Anterior cingulate cortex (tissue), 58 donors: ENCODE data around the gene ACVR2B.
A peak's percentile ranks its signal among the peaks of the same experiment; 100 is the strongest.
"Not testable (repeated sequence)": the region's sequence is repeated elsewhere in the genome, so short reads cannot be mapped to it uniquely, and the experiment has no call there.

ENCODE experiments used
- DNase-seq, 58 donors: peaks; one replicate each; lab custom pipeline; 2025; lab: John Stamatoyannopoulos, UW

The ACVR2B gene

GRCh38 chr3:38453075-38453912 is at the start of gene ACVR2B:
Gene ACVR2B (plus strand): TSS chr3:38453890. CDS start chr3:38454323, 433 bp downstream.
- DNase-seq: peak in 57 of 58 donors; percentile 26 to 90 (median 81)

DNA sequence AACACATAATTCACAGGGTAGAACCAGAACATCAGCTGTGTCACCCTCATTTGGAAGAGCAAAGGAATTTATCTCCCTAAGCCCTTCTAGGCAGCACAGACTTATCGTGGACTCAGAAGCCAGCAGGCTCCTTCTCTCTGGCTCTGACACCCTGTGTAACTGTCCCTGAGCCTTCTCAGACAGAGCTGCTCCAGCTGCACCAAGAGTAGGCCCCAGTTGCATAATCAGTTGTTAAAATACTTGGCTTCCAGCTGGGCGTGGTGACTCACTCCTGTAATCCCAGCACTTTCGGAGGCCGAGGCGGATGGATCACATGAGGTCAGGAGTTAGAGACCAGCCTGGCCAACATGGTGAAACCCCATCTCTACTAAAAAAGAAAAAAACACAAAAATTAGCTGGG is 49.4 kb upstream of the ACVR2B start:
- no peak for DNase-seq

DNA sequence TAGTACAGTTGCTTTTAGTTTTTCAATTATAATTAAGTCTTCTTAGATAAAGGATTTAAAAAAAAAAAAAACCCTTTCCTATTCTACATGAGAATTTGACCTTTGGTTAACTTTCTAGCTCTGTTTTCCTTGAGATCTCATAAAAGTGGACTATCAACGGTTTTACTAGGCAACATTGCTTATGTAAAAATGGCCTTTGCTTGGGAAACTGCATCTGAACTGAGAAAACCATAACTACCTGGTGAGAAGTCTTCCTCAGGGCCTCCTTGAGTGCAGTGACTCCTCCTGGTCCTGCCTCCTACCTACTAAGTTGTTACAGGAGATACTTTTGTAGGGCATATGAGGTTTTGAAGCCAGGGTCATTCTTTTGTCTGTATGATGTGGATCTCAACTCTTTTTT is 42.1 kb upstream of the ACVR2B start:
- no peak for DNase-seq

DNA sequence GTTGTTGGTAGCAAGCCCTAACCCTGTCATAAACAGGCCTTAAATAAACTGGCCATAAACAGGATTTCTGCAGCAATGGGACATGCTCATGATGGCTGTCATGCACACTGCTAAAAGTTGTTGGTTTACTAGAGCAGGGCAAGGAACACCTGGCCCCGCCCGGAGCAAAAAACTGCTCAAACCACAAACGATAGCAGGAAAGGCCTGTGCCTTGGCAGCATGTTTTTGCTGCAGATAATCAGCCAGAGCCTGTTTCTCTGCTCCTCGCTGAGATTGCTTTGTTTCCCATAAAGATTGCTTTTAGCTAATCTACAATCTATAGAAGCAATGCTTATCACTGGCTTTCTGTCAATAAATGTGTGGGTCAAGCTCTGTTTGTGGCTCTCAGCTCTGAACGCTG is 32.9 kb upstream of the ACVR2B start:
- DNase-seq: not testable (repeated sequence)

GRCh38 chr3:38421679-38422336 is 31.9 kb upstream of the ACVR2B start:
- DNase-seq: no peak

DNA sequence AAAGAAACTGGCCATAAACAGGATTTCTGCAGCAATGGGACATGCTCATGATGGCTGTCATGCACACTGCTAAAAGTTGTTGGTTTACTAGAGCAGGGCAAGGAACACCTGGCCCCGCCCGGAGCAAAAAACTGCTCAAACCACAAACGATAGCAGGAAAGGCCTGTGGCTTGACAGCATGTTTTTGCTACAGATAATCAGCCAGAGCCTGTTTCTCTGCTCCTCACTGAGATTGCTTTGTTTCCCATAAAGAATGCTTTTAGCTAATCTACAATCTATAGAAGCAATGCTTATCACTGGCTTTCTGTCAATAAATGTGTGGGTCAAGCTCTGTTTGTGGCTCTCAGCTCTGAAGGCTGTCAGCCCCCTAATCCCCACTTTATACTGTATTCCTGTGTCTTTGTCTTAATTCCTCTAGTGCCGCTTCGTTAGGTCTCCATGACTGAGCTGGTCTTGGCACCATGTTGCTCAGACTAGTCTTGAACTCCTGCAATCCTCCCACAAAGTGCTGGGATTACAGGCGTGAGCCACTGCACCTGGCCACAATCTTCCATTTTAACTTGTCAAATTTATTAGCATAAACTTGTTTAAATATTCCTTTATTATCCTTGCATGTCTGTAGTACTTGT is 26.8 kb upstream of the ACVR2B start:
- not testable (repeated sequence) for DNase-seq

- not testable (repeated sequence) for DNase-seq
Measured at GRCh38 chr3:38432871-38433658, 20.6 kb upstream of the ACVR2B start.

GRCh38 chr3:38433661-38434060 is 20.0 kb upstream of the ACVR2B start:
- DNase-seq: not testable (repeated sequence)

GRCh38 chr3:38438436-38439069 is 15.1 kb upstream of the ACVR2B start:
- DNase-seq: not testable (repeated sequence)

- not testable (repeated sequence) for DNase-seq
Measured at GRCh38 chr3:38443205-38443604, 10.5 kb upstream of the ACVR2B start.

GRCh38 chr3:38446085-38446686 is 7.5 kb upstream of the ACVR2B start:
- no peak for DNase-seq

GRCh38 chr3:38446812-38447211 is 6.9 kb upstream of the ACVR2B start:
- DNase-seq: no peak

DNA sequence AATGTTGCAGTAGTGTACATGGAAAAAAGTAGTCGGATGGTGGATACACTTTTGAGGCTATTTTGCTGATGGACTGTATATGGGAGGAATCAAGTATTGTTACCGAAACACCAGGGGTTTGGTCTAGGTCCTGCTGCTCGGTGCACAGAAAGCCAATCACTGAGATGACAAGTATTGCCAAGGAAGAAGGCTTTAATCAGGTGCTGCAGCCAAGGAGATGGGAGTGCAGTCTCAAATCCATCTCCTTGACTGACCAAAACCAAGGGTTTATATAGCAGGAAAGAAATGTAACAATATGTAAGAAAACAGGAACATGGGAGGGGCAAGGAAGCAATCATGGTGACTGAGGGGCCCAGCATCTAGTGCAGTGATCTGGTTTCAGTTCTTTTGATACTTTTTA is 2.8 kb upstream of the ACVR2B start:
- no peak for DNase-seq

DNA sequence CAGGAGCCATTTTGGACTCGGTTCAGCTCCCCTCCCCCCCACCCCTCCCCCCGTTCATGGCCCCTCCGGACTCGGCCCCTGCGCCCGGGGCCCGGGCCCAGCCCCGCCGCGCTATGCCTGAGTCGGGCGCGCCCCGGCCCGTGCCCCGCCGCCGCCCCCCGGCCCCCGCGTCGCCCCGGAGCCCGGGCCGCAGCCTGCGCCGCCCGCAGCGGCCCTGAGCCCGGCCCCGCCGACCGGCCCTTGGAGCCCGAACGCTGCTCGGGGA is 155 bp downstream of the ACVR2B start:
- DNase-seq: no peak

- peak in 23 of 58 donors; percentile 6 to 61 (median 44) for DNase-seq
Measured at GRCh38 chr3:38454178-38454883, 641 bp downstream of the ACVR2B start.

GRCh38 chr3:38454884-38455638 is 1.4 kb downstream of the ACVR2B start:
- DNase-seq: peak in 51 of 58 donors; percentile 13 to 76 (median 50)

GRCh38 chr3:38455639-38456430 is 2.1 kb downstream of the ACVR2B start:
- peak in 11 of 58 donors; percentile 7 to 66 (median 23) for DNase-seq
